ENCODE data around the gene GTF2F1.

GTF2F1 gene

DNA sequence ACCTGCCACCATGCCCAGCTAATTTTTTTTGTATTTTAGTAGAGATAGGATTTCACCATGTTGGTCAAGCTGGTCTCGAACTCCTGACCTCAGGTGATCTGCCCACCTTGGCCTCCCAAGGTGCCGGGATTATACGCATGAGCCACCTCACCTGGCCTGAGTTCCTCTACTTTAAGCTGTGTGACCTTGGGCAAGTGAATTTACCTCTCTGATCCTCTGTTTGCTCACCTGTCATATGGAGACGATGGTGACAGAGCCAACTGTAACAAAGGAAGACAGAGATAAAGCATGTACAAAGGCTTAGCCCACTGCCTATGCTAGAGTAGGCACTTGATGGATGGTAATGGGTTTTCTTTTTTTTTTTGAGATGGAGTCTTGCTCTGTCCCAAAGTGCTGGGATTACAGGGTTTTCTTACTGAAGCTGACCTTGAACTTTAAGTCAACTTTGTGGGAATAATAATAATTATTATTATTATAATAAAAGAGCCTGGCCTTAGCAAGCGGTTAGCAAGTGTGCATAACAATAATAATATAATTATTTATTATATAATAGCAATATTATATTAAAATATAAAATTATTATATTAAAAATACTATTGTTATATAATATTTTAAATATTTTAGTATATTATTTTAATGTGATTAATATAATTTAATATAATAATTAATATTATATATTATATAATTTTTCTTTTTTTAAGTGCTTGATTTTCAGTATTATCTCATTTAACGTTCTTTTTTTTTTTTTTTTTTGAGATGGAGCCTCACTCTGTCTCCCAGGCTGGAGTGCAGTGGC is 58.3 kb downstream of the GTF2F1 start:
- TF ChIP-seq, protein P1, sequence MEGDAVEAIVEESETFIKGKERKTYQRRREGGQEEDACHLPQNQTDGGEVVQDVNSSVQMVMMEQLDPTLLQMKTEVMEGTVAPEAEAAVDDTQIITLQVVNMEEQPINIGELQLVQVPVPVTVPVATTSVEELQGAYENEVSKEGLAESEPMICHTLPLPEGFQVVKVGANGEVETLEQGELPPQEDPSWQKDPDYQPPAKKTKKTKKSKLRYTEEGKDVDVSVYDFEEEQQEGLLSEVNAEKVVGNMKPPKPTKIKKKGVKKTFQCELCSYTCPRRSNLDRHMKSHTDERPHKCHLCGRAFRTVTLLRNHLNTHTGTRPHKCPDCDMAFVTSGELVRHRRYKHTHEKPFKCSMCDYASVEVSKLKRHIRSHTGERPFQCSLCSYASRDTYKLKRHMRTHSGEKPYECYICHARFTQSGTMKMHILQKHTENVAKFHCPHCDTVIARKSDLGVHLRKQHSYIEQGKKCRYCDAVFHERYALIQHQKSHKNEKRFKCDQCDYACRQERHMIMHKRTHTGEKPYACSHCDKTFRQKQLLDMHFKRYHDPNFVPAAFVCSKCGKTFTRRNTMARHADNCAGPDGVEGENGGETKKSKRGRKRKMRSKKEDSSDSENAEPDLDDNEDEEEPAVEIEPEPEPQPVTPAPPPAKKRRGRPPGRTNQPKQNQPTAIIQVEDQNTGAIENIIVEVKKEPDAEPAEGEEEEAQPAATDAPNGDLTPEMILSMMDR (IDR thresholded peaks at IDR 0.05; ENCODE audit: borderline replicate concordance, control extremely low read depth, extremely low read depth, insufficient read depth, missing control alignments) = no peak

DNA sequence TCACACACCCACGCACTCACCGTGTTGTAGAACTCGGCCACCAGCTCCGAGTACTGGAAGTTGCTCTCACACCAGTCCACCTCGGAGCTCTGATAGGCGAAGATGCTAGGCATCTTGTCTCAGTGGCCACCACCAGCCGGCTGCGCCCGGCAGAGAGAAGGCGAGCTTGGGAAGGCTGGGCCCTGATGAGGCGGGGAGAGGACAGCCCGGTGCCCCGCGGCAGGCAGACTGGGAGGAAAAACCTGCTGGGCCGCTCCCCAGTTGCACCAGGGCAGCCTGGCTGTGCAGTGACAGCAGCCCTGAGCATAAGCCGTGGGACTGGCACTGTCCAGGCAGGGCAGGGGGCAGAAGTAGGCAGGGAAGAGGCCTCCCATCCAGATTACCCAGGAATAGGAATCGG is 59.5 kb downstream of the GTF2F1 start, which contains the start of gene ACER1:
Gene ACER1, minus strand, starts transcription at position 174 of the 400 bp plus-strand sequence. Its CDS starts 61 bp downstream, at position 113.
- no peak for DNase-seq (ENCODE audit: low spot score)
- in situ Hi-C loops (cut with MboI; ENCODE audit: low sequenced_read_pairs, unreplicated experiment) = no loop called here
- TF ChIP-seq, protein P1 (IDR thresholded peaks at IDR 0.05; ENCODE audit: borderline replicate concordance, control extremely low read depth, extremely low read depth, insufficient read depth, missing control alignments) = no peak

More for the DNA sequence above, 58.3 kb downstream of the GTF2F1 start:
- no peak for DNase-seq (ENCODE audit: low spot score)
- in situ Hi-C loops (cut with MboI; ENCODE audit: low sequenced_read_pairs, unreplicated experiment) = no loop called here

All from GM13976 (cell line).